Thyroid gland (tissue), 4 donors: ENCODE measurements around the gene FAM72A. TPM values are rescaled to one million over a fixed set of nuclear protein-coding genes. Genes with fewer than 3 reads are reported as not detected.
A peak's percentile ranks its signal among the peaks of the same experiment; 100 is the strongest.
"Not testable (repeated sequence)": the region's sequence is repeated elsewhere in the genome, so short reads cannot be mapped to it uniquely, and the experiment has no call there.

ENCODE experiments used
- DNase-seq, 2 donors: peaks; one replicate each; pipeline ENCODE4 v3.0.0-alpha.2; 2019
- H3K27ac ChIP-seq, 3 donors: fragments of 200-600 bp; sonication (generic); 1 replicate in 2 of 3; 2 replicates in 1 of 3; pipeline ENCODE4 v1.5.1; 2016 to 2019; ENCODE audit warnings: mild to moderate bottlenecking in 1 of 3, moderate library complexity in 1 of 3
- H3K27me3 ChIP-seq: fragments of 200-600 bp; sonication (generic); one replicate; pipeline ENCODE4 v1.5.1; 2019
- H3K36me3 ChIP-seq, 2 donors: fragments of 200-600 bp; sonication (generic); one replicate each; pipeline ENCODE4 v1.5.1; 2016 to 2019
- H3K4me1 ChIP-seq, 2 donors: fragments of 200-600 bp; sonication (generic); one replicate each; pipeline ENCODE4 v1.5.1; 2017 to 2019
- H3K4me3 ChIP-seq, 3 donors: fragments of 200-600 bp; sonication (generic); replicated peaks in 1 of 3; 1 replicate in 2 of 3; 2 replicates in 1 of 3; pipeline ENCODE4 v1.5.1; 2016; ENCODE audit warnings: mild to moderate bottlenecking in 1 of 3
- H3K9me3 ChIP-seq: fragments of 200-600 bp; sonication (generic); one replicate; pipeline ENCODE4 v1.5.1; 2017
- WGBS, 2 donors: methylation state at CpG; one replicate each; pipeline ENCODE4 v1.1.5; 2017; 5-methylcytosine and 5-hydroxymethylcytosine counted together
- intact Hi-C: fragments of 100-400 bp; cut with DNase I; formaldehyde crosslinking; loops from one replicate; pipeline ENCODE4 v1.15.1; 2023
- total RNA-seq, 4 donors: library from RNA; depleted of rRNA; stranded (reverse); fragments of >200 nt; gene quantifications; one replicate each; pipeline ENCODE4 v1.2.3, GENCODE V29; 2016

Gene FAM72A
- not detected for total RNA-seq

GRCh38 chr1:206202789-206203363 is at the start of gene FAM72A:
FAM72A (minus strand) TSS chr1:206202839; CDS start chr1:206202025, 814 bp downstream.
- H3K27me3 ChIP-seq, H3K9me3 ChIP-seq, H3K4me1 ChIP-seq, H3K36me3 ChIP-seq, intact Hi-C loops: not testable (repeated sequence)
- WGBS, 2 donors = 0 to 1% methylated on average over 14 to 19 of the region's 36 CpGs
- Histone ChIP-seq H3K27ac (peak within 1 kb of the TSS in 2 of 3 donors; percentile 44 to 73), H3K4me3 (peak within 1 kb of the TSS in 2 of 3 donors; percentile 33 to 49)
- DNase-seq = peak; percentile 99

DNA sequence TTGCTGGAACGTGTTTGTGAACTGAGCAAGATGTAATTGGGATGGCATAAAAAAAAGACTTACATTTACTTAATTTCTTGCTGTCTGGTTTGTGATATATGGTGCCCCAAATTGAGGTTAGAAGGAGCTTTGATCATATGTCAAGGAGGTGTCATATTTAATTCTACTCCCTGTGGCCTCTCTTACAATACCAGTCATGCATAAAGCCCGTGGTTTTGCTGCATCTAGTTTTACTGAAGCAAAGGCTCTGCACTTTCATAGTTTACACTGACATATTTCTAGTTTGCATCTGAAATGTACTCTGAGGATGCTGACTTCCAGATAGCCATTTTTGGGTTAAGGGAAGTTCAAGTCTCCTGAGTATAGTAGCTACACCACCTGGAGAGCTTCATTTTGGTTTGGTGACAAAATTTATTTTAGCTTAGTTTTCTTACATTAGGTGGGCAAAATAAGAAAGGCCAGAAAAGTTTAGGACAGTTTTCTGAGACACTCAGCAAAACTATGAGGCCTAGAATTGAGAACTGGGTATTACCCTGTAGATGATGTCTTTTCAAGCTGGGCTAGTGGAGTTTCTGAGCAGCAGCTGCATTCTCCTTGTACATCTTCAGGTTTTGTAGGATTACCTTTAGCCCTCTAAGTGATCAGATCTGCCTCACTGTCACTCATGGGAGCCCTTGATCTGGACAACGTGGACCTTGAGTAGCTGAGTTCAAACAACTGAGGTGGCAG is 48.5 kb upstream of the FAM72A start:
- H3K4me3 ChIP-seq, DNase-seq, intact Hi-C loops, H3K4me1 ChIP-seq, H3K36me3 ChIP-seq, H3K27ac ChIP-seq, H3K9me3 ChIP-seq, H3K27me3 ChIP-seq: not testable (repeated sequence)
- WGBS, 2 donors = 69 to 100% methylated on average over 1 to 2 of the region's 3 CpGs

DNA sequence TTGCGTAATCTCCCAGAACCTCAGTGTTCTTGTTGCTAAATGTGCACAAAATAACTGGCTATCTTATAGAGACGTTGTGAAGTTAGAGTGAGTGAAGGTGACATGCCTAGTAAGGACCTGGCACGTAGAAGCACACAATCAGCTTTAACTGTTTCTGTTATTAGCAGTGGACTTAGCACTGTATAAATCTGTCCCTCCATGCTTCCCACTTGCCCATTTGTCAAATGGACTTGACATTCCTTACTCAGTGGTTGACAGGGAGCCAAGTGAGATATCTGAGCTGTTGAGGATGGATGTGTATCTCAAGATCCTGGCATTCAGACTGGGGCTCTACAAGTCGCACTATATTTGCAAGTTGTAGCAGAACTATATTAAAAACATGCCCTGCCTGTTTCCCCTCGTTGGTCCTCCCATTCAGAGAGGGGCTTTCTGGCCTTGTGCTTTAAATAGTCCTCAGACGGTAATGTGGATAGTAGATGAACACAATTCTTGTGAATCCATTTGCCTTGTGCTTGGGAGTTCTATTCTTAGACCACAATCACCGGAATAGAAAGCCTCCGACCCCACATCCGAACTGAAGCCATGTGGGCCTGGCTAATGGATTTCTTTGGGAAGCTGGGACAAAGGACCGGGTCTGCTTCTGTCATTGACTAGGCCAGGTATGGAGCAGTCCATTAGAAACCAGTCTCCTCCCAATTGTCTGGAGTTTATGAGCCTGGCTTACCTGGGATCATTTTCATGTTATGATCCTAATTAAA is 43.7 kb upstream of the FAM72A start:
- intact Hi-C loops = not testable (repeated sequence)
- no CpG with 5 or more reads among the region's 10 CpGs for WGBS, 2 donors

GRCh38 chr1:206245479-206245878 is 42.8 kb upstream of the FAM72A start:
- H3K9me3 ChIP-seq, intact Hi-C loops, H3K4me3 ChIP-seq, H3K27ac ChIP-seq, DNase-seq, H3K27me3 ChIP-seq, H3K4me1 ChIP-seq, H3K36me3 ChIP-seq: not testable (repeated sequence)
- 92 to 100% methylated on average over 1 of the region's 3 CpGs for WGBS, 2 donors

More for the DNA sequence above, 43.7 kb upstream of the FAM72A start:
- H3K4me1 ChIP-seq, H3K4me3 ChIP-seq, H3K36me3 ChIP-seq, H3K27me3 ChIP-seq, DNase-seq, H3K27ac ChIP-seq, H3K9me3 ChIP-seq: not testable (repeated sequence)

DNA sequence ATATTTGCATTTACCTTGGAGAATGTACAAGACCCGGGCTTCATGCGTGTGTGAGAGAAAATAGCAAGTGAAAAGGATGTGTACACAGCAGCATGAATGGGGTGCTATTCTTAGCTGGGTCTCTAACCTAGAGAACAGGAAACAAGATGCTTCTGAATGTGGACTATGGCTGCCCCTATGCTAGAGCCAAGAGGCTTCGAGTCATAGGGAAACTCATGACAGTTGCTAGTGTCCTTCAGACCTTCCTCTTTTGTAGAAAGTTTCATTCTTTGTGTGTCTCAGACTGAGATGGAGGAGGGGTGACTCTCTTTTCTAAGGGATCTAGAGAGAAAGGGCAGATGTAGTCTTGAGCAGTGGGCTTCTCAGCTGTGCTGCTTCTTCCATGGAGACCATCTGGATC is 40.7 kb upstream of the FAM72A start:
- DNase-seq, H3K9me3 ChIP-seq, H3K27ac ChIP-seq, H3K27me3 ChIP-seq, intact Hi-C loops, H3K36me3 ChIP-seq, H3K4me1 ChIP-seq, H3K4me3 ChIP-seq: not testable (repeated sequence)
- WGBS, 2 donors = 53 to 80% methylated on average over 1 to 3 of the region's 3 CpGs

DNA sequence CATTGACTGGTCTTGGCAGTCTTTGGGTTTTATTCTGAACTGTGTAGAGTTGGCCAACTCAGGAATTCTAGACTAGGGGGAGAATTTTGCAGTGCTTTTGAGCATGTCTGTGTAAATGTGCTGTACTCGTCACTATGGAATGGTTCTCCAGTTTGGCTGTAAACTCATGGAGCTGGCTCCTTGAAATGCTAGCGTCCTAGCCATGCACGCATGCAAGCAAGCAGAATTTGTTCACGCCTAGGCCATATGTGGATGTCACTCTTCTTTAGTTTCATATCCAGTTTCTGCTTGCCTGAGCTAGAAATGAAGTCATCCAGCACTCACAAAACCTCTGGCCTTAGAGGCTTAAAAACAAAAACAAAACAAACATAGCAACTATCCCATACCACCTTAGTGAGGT is 37.6 kb upstream of the FAM72A start:
- H3K9me3 ChIP-seq, H3K27me3 ChIP-seq, H3K4me3 ChIP-seq, H3K36me3 ChIP-seq, H3K27ac ChIP-seq, intact Hi-C loops, H3K4me1 ChIP-seq, DNase-seq: not testable (repeated sequence)
- WGBS, 2 donors = 81 to 100% methylated on average over 4 of the region's 4 CpGs

DNA sequence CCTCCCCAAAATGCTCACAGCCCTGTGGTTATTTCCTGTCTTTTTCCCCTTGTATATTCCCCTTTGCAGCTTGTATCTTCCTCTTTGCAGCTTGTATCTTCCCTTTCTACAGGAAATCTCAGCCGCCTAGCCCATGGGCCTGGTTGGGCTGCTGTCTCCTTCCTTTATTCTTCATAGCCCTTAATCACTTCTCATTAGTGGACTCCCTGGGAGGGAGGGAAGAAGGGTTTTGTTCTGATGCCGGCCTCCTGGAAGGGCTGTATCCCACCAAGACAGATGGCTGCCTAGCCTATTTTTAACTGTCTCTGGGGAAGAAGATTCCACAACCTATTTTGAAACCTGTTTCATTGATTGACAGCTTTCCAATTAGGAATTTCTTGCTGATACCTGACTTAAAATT is 32.6 kb upstream of the FAM72A start:
- intact Hi-C loops, H3K4me1 ChIP-seq, H3K4me3 ChIP-seq, DNase-seq, H3K27me3 ChIP-seq, H3K36me3 ChIP-seq, H3K9me3 ChIP-seq, H3K27ac ChIP-seq: not testable (repeated sequence)
- no CpG with 5 or more reads among the region's 2 CpGs for WGBS, 2 donors

DNA sequence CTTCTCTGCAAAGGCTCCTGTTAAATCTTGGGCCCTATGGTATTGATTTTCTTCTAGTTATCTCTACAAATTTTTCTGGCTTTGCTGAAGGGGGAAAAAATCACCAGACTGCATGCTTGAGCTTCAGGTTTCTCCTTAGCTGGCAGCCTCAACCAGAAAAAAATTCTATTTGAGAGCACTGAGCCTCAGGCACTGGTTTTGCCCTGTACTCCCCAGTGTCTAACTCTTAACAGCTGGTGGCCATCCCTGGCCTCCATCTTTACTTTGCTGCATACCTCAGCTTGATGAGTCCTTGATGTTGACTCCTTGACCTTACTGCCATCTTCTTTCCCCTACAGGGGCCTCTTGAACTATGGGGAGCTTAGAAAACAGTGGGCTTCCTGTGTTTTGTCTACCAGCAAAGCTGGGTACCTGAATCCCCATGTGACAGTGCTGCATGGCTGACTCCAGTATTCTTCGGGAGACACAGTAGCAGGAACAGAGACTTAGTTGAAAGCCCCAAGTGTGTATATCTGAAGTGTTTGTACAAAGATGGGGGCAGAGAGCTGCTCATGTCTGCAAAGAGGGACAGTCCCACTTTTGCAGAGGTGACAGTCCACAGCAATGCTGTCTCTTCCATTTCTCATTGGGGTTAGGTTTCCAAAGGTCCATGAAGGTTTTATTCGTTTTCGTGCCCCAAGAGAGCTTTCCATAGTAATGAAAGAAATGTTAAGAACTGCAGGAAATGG is 31.7 kb upstream of the FAM72A start:
- H3K27me3 ChIP-seq, intact Hi-C loops, H3K9me3 ChIP-seq, H3K36me3 ChIP-seq, H3K4me3 ChIP-seq, H3K4me1 ChIP-seq, DNase-seq, H3K27ac ChIP-seq: not testable (repeated sequence)
- WGBS, 2 donors = 84 to 86% methylated on average over 3 of the region's 3 CpGs

GRCh38 chr1:206232970-206233645 is 30.5 kb upstream of the FAM72A start:
- 30 to 33% methylated on average over 2 of the region's 5 CpGs for WGBS, 2 donors
- H3K9me3 ChIP-seq, H3K27me3 ChIP-seq, DNase-seq, H3K4me1 ChIP-seq, intact Hi-C loops, H3K27ac ChIP-seq, H3K36me3 ChIP-seq, H3K4me3 ChIP-seq: not testable (repeated sequence)

- intact Hi-C loops = not testable (repeated sequence)
- WGBS, 2 donors = 93 to 95% methylated on average over 5 to 7 of the region's 9 CpGs
These were observed 29.4 kb upstream of the FAM72A start for GRCh38 chr1:206231989-206232388.

DNA sequence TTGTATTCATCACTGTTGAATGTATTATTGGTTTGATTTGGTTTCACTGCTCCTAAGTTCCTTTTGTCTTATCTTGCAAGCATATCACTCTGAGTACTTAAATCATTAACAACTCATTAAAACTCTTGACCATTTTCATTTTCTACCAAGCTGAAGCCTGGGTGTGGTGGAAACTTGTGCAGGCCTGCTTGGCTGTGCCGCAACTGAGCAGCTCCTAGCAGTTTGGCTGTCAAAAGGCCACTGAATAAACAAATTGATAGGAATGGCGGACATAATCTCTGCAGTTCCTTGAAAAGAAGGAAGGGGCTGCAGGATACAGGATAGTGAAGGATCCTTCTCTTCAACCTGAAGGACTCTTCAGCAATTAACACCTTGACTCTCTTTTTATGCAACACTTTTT is 26.6 kb upstream of the FAM72A start:
- H3K9me3 ChIP-seq, H3K4me3 ChIP-seq, H3K4me1 ChIP-seq, H3K27ac ChIP-seq, H3K27me3 ChIP-seq, intact Hi-C loops, H3K36me3 ChIP-seq, DNase-seq: not testable (repeated sequence)
- 80 to 91% methylated on average over 2 of the region's 2 CpGs for WGBS, 2 donors

More at GRCh38 chr1:206231989-206232388, 29.4 kb upstream of the FAM72A start:
- not testable (repeated sequence) for H3K4me1 ChIP-seq, H3K4me3 ChIP-seq, H3K9me3 ChIP-seq, H3K36me3 ChIP-seq, H3K27me3 ChIP-seq, DNase-seq, H3K27ac ChIP-seq

DNA sequence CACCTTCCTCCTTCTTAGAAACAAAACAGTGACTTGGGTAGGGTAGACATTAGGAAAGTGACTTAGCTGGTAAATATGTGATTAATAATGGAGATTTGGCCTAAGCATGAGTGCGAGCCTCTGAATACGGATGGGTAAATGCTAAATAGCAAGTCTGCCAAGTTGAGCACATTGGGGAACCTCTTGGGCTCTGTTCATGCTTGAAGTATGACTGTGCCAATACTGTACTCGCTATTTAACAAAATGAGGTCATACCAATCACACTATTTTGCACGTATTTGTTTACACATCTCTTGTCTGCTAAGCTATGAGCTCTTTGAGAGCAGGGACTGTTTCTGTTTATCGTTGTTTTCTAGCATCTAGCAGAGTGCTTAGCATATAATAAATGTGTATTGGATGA is 24.2 kb upstream of the FAM72A start:
- H3K27ac ChIP-seq, intact Hi-C loops, H3K27me3 ChIP-seq, H3K4me3 ChIP-seq, H3K4me1 ChIP-seq, H3K9me3 ChIP-seq, DNase-seq, H3K36me3 ChIP-seq: not testable (repeated sequence)
- 85 to 87% methylated on average over 3 to 4 of the region's 5 CpGs for WGBS, 2 donors
